H9 (cell line): ENCODE results near the gene PLLP. TPM values are rescaled to one million over a fixed set of nuclear protein-coding genes. Genes with fewer than 3 reads are reported as not detected.

Experiments used
- DNase-seq: peaks from one replicate; pipeline ENCODE4 v3.0.0-alpha.2; 2017
- H2AFZ ChIP-seq: one replicate; pipeline ENCODE4 v1.6.1; 2013; ENCODE audit warnings: mild to moderate bottlenecking, low read length, control low read depth, moderate library complexity
- H2AK5ac ChIP-seq: 2 replicates; pipeline ENCODE4 v1.6.1; 2013; ENCODE audit warnings: low read length, control low read depth, mixed read lengths; ENCODE audit not compliant: insufficient read length
- H2BK120ac ChIP-seq: one replicate; pipeline ENCODE4 v1.6.1; 2013; ENCODE audit warnings: low read depth, mild to moderate bottlenecking, low read length, control low read depth, inconsistent platforms; ENCODE audit not compliant: poor library complexity, severe bottlenecking
- H2BK12ac ChIP-seq: 2 replicates; pipeline ENCODE4 v1.6.1; 2013; ENCODE audit warnings: low read length, control low read depth, mixed read lengths, low read depth; ENCODE audit not compliant: insufficient read length
- H2BK15ac ChIP-seq: 2 replicates; pipeline ENCODE4 v1.6.1; 2013; ENCODE audit warnings: low read depth, low read length, control low read depth
- H2BK20ac ChIP-seq: one replicate; pipeline ENCODE4 v1.6.1; 2013; ENCODE audit warnings: low read depth, mild to moderate bottlenecking, low read length, control low read depth, inconsistent platforms; ENCODE audit not compliant: poor library complexity, severe bottlenecking
- H2BK5ac ChIP-seq: 2 replicates; pipeline ENCODE4 v1.6.1; 2013; ENCODE audit warnings: low read length, control low read depth, mixed read lengths; ENCODE audit not compliant: insufficient read length
- H3K14ac ChIP-seq: 2 replicates; pipeline ENCODE4 v1.6.1; 2013; ENCODE audit warnings: low read length, control low read depth; ENCODE audit not compliant: insufficient read depth
- H3K18ac ChIP-seq: 2 replicates; pipeline ENCODE4 v1.6.1; 2013; ENCODE audit warnings: low read depth, mild to moderate bottlenecking, mixed read lengths, low read length, control low read depth; ENCODE audit not compliant: insufficient read length
- H3K23ac ChIP-seq: 2 replicates; pipeline ENCODE4 v1.6.1; 2013; ENCODE audit warnings: low read length, control low read depth, mixed read lengths, low read depth; ENCODE audit not compliant: insufficient read length
- H3K23me2 ChIP-seq: 2 replicates; pipeline ENCODE4 v1.6.1; 2013; ENCODE audit warnings: low read depth, mild to moderate bottlenecking, mixed read lengths, low read length, control low read depth; ENCODE audit not compliant: insufficient read length, poor library complexity, severe bottlenecking
- H3K27ac ChIP-seq: 2 replicates; pipeline ENCODE4 v1.5.1; 2013; ENCODE audit warnings: low read length, control low read depth, mixed read lengths, low read depth; ENCODE audit not compliant: insufficient read length
- H3K27me3 ChIP-seq: 2 replicates; pipeline ENCODE4 v1.6.1; 2013; ENCODE audit warnings: low read length, control low read depth, inconsistent platforms; ENCODE audit not compliant: insufficient read depth
- H3K4ac ChIP-seq: 2 replicates; pipeline ENCODE4 v1.6.1; 2013; ENCODE audit warnings: low read depth, mild to moderate bottlenecking, control low read depth, inconsistent platforms, low read length, moderate library complexity
- H3K4me1 ChIP-seq: 2 replicates; pipeline ENCODE4 v1.6.1; 2013; ENCODE audit warnings: low read length, control low read depth, inconsistent platforms; ENCODE audit not compliant: insufficient read depth
- H3K4me2 ChIP-seq: 2 replicates; pipeline ENCODE4 v1.6.1; 2013; ENCODE audit warnings: low read length, control low read depth, mixed read lengths; ENCODE audit not compliant: insufficient read length, insufficient read depth
- H3K56ac ChIP-seq: 2 replicates; pipeline ENCODE4 v1.6.1; 2013; ENCODE audit warnings: low read depth, mild to moderate bottlenecking, mixed read lengths, low read length, control low read depth; ENCODE audit not compliant: insufficient read length
- H3K79me1 ChIP-seq: 2 replicates; pipeline ENCODE4 v1.6.1; 2013; ENCODE audit warnings: low read depth, mild to moderate bottlenecking, moderate library complexity, low read length, control low read depth, inconsistent platforms; ENCODE audit not compliant: insufficient read depth, poor library complexity, severe bottlenecking
- H3K79me2 ChIP-seq: 2 replicates; pipeline ENCODE4 v1.6.1; 2013; ENCODE audit warnings: low read length, control low read depth, inconsistent platforms; ENCODE audit not compliant: insufficient read depth
- H3K9ac ChIP-seq: 2 replicates; pipeline ENCODE4 v1.6.1; 2013; ENCODE audit warnings: low read length, control low read depth, mixed read lengths; ENCODE audit not compliant: insufficient read length; ENCODE audit errors: extremely low read depth
- H3K9me3 ChIP-seq: one replicate; pipeline ENCODE4 v1.6.1; 2013; ENCODE audit warnings: low read depth, low read length, inconsistent platforms; ENCODE audit not compliant: control insufficient read depth
- H3T11ph ChIP-seq: one replicate; pipeline ENCODE4 v1.6.1; 2013; ENCODE audit warnings: mild to moderate bottlenecking, low read length, control low read depth, inconsistent platforms
- H4K20me1 ChIP-seq: one replicate; pipeline ENCODE4 v1.6.1; 2013; ENCODE audit not compliant: control insufficient read depth, insufficient read length, insufficient read depth
- H4K5ac ChIP-seq: 2 replicates; pipeline ENCODE4 v1.6.1; 2013; ENCODE audit warnings: low read depth, mild to moderate bottlenecking, mixed read lengths, low read length, control low read depth; ENCODE audit not compliant: insufficient read length
- H4K8ac ChIP-seq: replicated peaks from 2 replicates; pipeline ENCODE4 v1.6.1; 2013; ENCODE audit warnings: low read length, control low read depth, mixed read lengths, low read depth; ENCODE audit not compliant: insufficient read length
- H4K91ac ChIP-seq: 2 replicates; pipeline ENCODE4 v1.6.1; 2013; ENCODE audit warnings: low read depth, mild to moderate bottlenecking, moderate library complexity, mixed read lengths, low read length, control low read depth; ENCODE audit not compliant: insufficient read length
- H3K27ac Mint-ChIP-seq, 3 experiments: 2 replicates in 2 of 3; 3 replicates in 1 of 3; pipeline ENCODE4 v1.8.0; 2020 to 2021; ENCODE audit warnings: mixed read lengths in 3 of 3, mild to moderate bottlenecking in 1 of 3, moderate library complexity in 1 of 3
- H3K27me3 Mint-ChIP-seq: 2 replicates; pipeline ENCODE4 v1.8.0; 2021; ENCODE audit warnings: low read depth, mild to moderate bottlenecking, moderate library complexity, mixed read lengths
- H3K36me3 Mint-ChIP-seq, 3 experiments: 2 replicates in 2 of 3; 3 replicates in 1 of 3; pipeline ENCODE4 v1.8.0; 2020 to 2021; ENCODE audit warnings: low read depth in 3 of 3, mixed read lengths in 3 of 3; ENCODE audit not compliant: insufficient read depth in 1 of 3
- H3K4me1 Mint-ChIP-seq, 2 experiments: 2 replicates each; pipeline ENCODE4 v1.8.0; 2020; ENCODE audit warnings: mixed read lengths in 2 of 2
- H3K4me3 Mint-ChIP-seq, 2 experiments: 2 replicates in 1 of 2; 3 replicates in 1 of 2; pipeline ENCODE4 v1.8.0; 2020 to 2021; ENCODE audit warnings: mild to moderate bottlenecking in 2 of 2, mixed read lengths in 2 of 2, moderate library complexity in 1 of 2
- H3K9me3 Mint-ChIP-seq, 2 experiments: 2 replicates in 1 of 2; 3 replicates in 1 of 2; pipeline ENCODE4 v1.8.0; 2020; ENCODE audit warnings: mild to moderate bottlenecking in 2 of 2, mixed read lengths in 2 of 2, moderate library complexity in 1 of 2
- CTCF ChIP-seq: fragments of 200-600 bp; sonication (generic); conservative IDR thresholded peaks from 3 replicates; pipeline ENCODE4 v1.8.0; 2021; ENCODE audit warnings: antibody characterized with exemption, mild to moderate bottlenecking
- whole genome bisulfite sequencing: extraction: QIAGEN DNeasy Blood & Tissue Kit; methylation state at CpG from one replicate; pipeline ENCODE4 v1.1.7; 2013; ENCODE audit warnings: missing lambda C conversion rate, low lambda C conversion rate, mixed read lengths; ENCODE audit not compliant: insufficient read length; ENCODE audit errors: extremely low coverage; 5-methylcytosine and 5-hydroxymethylcytosine counted together
- total RNA-seq: library from RNA; stranded (reverse); gene quantifications from 2 replicates; pipeline ENCODE4 v1.2.1, GENCODE V29; 2021

The PLLP gene
- total RNA-seq, 1 experiment from 2014 or later = 1.8 TPM

- H3K27ac ChIP-seq = no peak overlapping the region
- H3K56ac ChIP-seq = no peak overlapping the region
- no peak overlapping the region for H3K23ac ChIP-seq
- Mint-ChIP-seq H3K27ac (peak overlapping the region in 2 of 3 experiments; percentile 50 to 90; a peak in 3 of 7 replicates), H3K9me3 (peaks cover 0 to 4% of the 10 kb centered on the region in 2 experiments; a peak in 3 of 5 replicates), H3K27me3 (no peaks in the 10 kb centered on the region; the same call in 1 of the 2 replicates), H3K4me3 (no peak overlapping the region), H3K4me1 (peaks cover 12% of the 10 kb centered on the region in 2 experiments), H3K36me3 (peaks cover 10 to 19% (median 13%) of the 10 kb centered on the region in 3 experiments)
- no peak overlapping the region for H2AK5ac ChIP-seq
- H3K14ac ChIP-seq = no peak overlapping the region
- H4K5ac ChIP-seq = no peak overlapping the region
- H2AFZ ChIP-seq = no peak overlapping the region
- H3K23me2 ChIP-seq = no peaks in the 10 kb centered on the region
- H3K4me1 ChIP-seq = peaks cover 3% of the 10 kb centered on the region
- no peak overlapping the region for H2BK5ac ChIP-seq
- no peak overlapping the region for H3T11ph ChIP-seq
- no peak overlapping the region for H2BK120ac ChIP-seq
- H3K4me2 ChIP-seq = no peak overlapping the region
- peaks cover 6% of the 10 kb centered on the region for H3K9me3 ChIP-seq
- no peak overlapping the region for H2BK15ac ChIP-seq
- H3K27me3 ChIP-seq = no peaks in the 10 kb centered on the region
- H4K20me1 ChIP-seq = no peaks in the 10 kb centered on the region
- H3K4ac ChIP-seq = no peak overlapping the region
- H3K79me1 ChIP-seq = no peaks in the 10 kb centered on the region
- H3K9ac ChIP-seq = no peak overlapping the region
- DNase-seq = no peak
- no peak overlapping the region for H4K91ac ChIP-seq
- TF ChIP-seq CTCF = no peak
- H4K8ac ChIP-seq = no peak overlapping the region
- WGBS = 100% methylated on average over 1 of the region's 10 CpGs
- H3K18ac ChIP-seq = no peak overlapping the region
- no peak overlapping the region for H2BK12ac ChIP-seq
- H3K79me2 ChIP-seq = no peaks in the 10 kb centered on the region
- no peak overlapping the region for H2BK20ac ChIP-seq
Measured at GRCh38 chr16:57255686-57256415, 28.6 kb downstream of the PLLP start.
